Natural killer cell (primary cell): ENCODE measurements around the gene SH3D19. TPM values are rescaled to one million over a fixed set of nuclear protein-coding genes. Genes with fewer than 3 reads are reported as not detected.

Source experiments
- ATAC-seq, 3 donors: fragments of 150-1000 bp in 2 of 3; fragments of 200-7000 bp in 1 of 3; cut with Tn5 transposase; 1 replicate in 1 of 3; 2 replicates in 2 of 3; pipeline ENCODE4 v1.10.0; 2021; ENCODE audit warnings: mild to moderate bottlenecking in 2 of 3, moderate library complexity in 2 of 3
- DNase-seq, 2 donors: peaks; one replicate each; pipeline versions ENCODE4 v3.0.0 to v3.0.0-alpha.2; 2013 to 2021; ENCODE audit warnings: mixed read lengths in 1 of 2
- H3K27ac ChIP-seq: one replicate; pipeline ENCODE4 v1.5.1; 2013; ENCODE audit warnings: mild to moderate bottlenecking, low read length
- H3K27me3 ChIP-seq: one replicate; pipeline ENCODE4 v1.6.1; 2013; ENCODE audit warnings: low read length; ENCODE audit not compliant: control insufficient read depth, insufficient read depth
- H3K36me3 ChIP-seq: one replicate; pipeline ENCODE4 v1.6.1; 2013; ENCODE audit warnings: low read length; ENCODE audit not compliant: control insufficient read depth, insufficient read depth
- H3K4me1 ChIP-seq: one replicate; pipeline ENCODE4 v1.6.1; 2013; ENCODE audit warnings: low read length; ENCODE audit not compliant: control insufficient read depth, insufficient read depth
- H3K4me3 ChIP-seq: one replicate; pipeline ENCODE4 v1.5.1; 2013; ENCODE audit warnings: low read length
- H3K9me3 ChIP-seq: one replicate; pipeline ENCODE4 v1.6.1; 2013; ENCODE audit warnings: low read length; ENCODE audit not compliant: control insufficient read depth, insufficient read depth
- H3K27ac Mint-ChIP-seq, 2 donors: one replicate each; pipeline ENCODE4 v1.8.0; 2022; ENCODE audit warnings: mild to moderate bottlenecking in 2 of 2, mixed read lengths in 2 of 2, moderate library complexity in 1 of 2
- H3K27me3 Mint-ChIP-seq, 2 donors: one replicate each; pipeline ENCODE4 v1.8.0; 2022; ENCODE audit warnings: low read depth in 2 of 2, mixed read lengths in 2 of 2
- H3K36me3 Mint-ChIP-seq: one replicate; pipeline ENCODE4 v1.8.0; 2022; ENCODE audit warnings: mixed read lengths
- H3K4me1 Mint-ChIP-seq, 2 donors: one replicate each; pipeline ENCODE4 v1.8.0; 2022; ENCODE audit warnings: mixed read lengths in 2 of 2
- H3K4me3 Mint-ChIP-seq: one replicate; pipeline ENCODE4 v1.8.0; 2022; ENCODE audit warnings: mild to moderate bottlenecking, moderate library complexity, mixed read lengths
- H3K9me3 Mint-ChIP-seq, 2 donors: one replicate each; pipeline ENCODE4 v1.8.0; 2022; ENCODE audit warnings: mixed read lengths in 2 of 2
- WGBS: methylation state at CpG from one replicate; pipeline ENCODE4 v1.1.7; 2013; ENCODE audit warnings: missing lambda C conversion rate; ENCODE audit not compliant: insufficient coverage; 5-methylcytosine and 5-hydroxymethylcytosine counted together
- intact Hi-C: fragments of 100-400 bp; cut with micrococcal nuclease; formaldehyde crosslinking; loops from one replicate; pipeline ENCODE4 v1.14.2; 2022
- total RNA-seq, 4 donors: library from RNA; stranded (reverse); fragments of 120-200 nt in 1 of 4; gene quantifications; one replicate each; pipeline versions ENCODE4 v1.2.3 to v1.2.4, GENCODE V29; 2013 to 2022
- TF ChIP-seq, protein P1 (sequence below): fragments of 200-600 bp; IDR thresholded peaks from one replicate; pipeline ENCODE4 v1.8.0; 2022; ENCODE audit warnings: antibody characterized with exemption

The SH3D19 gene
- total RNA-seq, 3 donors from 2014 or later (not counting 1 experiment from before 2014, with no cell fraction given), result 0.13 TPM; not detected in 2

DNA sequence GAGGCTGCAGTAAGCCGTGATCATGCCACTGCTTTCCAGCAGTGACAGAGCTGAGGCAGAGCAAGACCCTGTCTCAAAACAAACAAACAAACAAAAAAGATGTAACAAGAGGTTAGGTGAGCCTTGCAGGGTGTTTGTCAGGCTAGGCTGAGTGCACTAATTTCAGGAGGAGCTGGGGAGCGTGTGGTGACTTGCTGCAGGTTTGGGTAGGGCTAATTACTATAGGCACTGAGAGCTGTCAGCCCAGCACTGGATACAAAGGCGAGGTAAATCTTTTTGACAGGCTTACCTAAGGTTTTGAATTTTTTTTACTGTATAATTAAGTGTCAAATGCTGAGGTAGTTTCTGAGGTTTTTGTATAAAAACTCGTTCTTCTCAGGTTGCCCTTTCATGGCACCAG, 29.8 kb upstream of the SH3D19 start:
- Histone ChIP-seq H3K9me3 (no peaks in the 10 kb centered on the region), H3K27me3 (no peaks in the 10 kb centered on the region), H3K36me3 (no peaks in the 10 kb centered on the region), H3K27ac (no peak overlapping the region), H3K4me1 (no peaks in the 10 kb centered on the region), H3K4me3 (no peak overlapping the region)
- DNase-seq, result no peak
- Mint-ChIP-seq H3K27me3 (peaks cover 4 to 14% of the 10 kb centered on the region in 2 donors), H3K36me3 (no peaks in the 10 kb centered on the region), H3K4me1 (no peaks in the 10 kb centered on the region), H3K27ac (no peak overlapping the region), H3K4me3 (no peak overlapping the region), H3K9me3 (no peaks in the 10 kb centered on the region)
- no peak for ATAC-seq
- intact Hi-C loops, result no loop called here
- TF ChIP-seq, protein P1, sequence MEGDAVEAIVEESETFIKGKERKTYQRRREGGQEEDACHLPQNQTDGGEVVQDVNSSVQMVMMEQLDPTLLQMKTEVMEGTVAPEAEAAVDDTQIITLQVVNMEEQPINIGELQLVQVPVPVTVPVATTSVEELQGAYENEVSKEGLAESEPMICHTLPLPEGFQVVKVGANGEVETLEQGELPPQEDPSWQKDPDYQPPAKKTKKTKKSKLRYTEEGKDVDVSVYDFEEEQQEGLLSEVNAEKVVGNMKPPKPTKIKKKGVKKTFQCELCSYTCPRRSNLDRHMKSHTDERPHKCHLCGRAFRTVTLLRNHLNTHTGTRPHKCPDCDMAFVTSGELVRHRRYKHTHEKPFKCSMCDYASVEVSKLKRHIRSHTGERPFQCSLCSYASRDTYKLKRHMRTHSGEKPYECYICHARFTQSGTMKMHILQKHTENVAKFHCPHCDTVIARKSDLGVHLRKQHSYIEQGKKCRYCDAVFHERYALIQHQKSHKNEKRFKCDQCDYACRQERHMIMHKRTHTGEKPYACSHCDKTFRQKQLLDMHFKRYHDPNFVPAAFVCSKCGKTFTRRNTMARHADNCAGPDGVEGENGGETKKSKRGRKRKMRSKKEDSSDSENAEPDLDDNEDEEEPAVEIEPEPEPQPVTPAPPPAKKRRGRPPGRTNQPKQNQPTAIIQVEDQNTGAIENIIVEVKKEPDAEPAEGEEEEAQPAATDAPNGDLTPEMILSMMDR, result no peak
- 86% methylated on average over 4 of the region's 4 CpGs for WGBS

DNA sequence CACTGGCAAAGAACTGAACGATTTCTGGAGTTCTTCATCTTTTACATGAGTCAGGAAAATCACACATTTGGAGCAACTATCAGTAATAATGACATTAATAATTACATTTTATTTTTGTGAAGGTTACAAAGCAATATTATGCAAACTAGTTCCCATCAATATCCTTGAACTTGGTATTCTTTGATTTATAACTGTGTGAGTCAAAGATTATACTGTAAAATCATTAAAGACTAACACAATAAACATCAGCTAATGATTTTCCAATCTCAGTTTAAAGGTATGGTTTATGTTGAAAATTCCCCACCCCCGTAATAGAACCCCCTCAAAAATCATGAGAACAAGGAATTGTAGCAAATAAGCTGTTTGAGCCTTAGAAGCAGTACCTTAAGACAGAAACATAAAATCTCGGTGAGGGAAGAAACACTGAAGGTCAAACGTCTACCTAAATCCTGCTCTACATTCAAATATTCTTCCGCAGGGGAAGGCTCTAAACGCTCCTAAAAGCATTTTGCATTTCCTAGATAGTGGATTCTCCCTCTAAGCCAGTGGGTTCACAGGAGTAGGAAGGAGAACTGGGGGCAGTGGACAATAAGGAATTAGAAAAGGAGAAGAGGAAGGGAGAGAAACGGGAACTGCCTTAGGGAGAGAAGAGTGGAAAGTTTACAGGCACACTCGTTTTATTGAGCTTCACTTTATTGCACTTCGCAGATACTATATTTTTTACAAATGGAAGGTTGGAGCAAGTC, 22.3 kb upstream of the SH3D19 start:
- ATAC-seq, result no peak

DNA sequence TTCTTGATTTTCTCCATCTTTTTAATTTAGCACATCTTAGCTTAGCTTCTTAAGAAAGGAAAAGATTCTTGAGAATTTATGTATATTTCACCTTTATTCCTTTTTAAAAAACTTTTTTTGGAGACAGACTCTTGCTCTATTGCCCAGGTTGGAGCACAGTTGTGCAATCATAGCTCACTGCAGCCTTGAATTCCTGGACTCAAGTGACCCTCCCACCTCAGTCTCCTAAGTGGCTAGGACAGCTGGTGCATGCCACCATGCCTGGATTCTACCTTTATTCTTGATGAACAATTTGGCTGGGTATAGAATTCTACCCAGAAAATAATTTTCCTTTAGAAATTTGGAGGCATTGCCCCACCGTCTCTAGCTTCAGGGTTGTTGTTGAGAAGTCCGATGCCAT, 19.5 kb upstream of the SH3D19 start:
- intact Hi-C loops, result no loop called here

More for the DNA sequence above, 22.3 kb upstream of the SH3D19 start:
- Mint-ChIP-seq H3K4me1 (no peaks in the 10 kb centered on the region), H3K27me3 (peaks cover 0 to 2% of the 10 kb centered on the region in 2 donors), H3K9me3 (peaks cover 0 to 2% of the 10 kb centered on the region in 2 donors), H3K36me3 (no peaks in the 10 kb centered on the region), H3K4me3 (no peak overlapping the region), H3K27ac (no peak overlapping the region)
- no peaks in the 10 kb centered on the region for H3K9me3 ChIP-seq
- TF ChIP-seq, protein P1, result no peak
- DNase-seq, result no peak
- no peak overlapping the region for H3K27ac ChIP-seq
- H3K27me3 ChIP-seq, result no peaks in the 10 kb centered on the region
- no peaks in the 10 kb centered on the region for H3K36me3 ChIP-seq
- intact Hi-C loops, result no loop called here
- 79% methylated on average over 9 of the region's 9 CpGs for WGBS
- no peaks in the 10 kb centered on the region for H3K4me1 ChIP-seq
- no peak overlapping the region for H3K4me3 ChIP-seq

More for the DNA sequence above, 19.5 kb upstream of the SH3D19 start:
- no peak overlapping the region for H3K4me3 Mint-ChIP-seq
- ATAC-seq (no peak), DNase-seq (no peak)
- Histone ChIP-seq H3K4me1 (no peaks in the 10 kb centered on the region), H3K27me3 (no peaks in the 10 kb centered on the region), H3K27ac (no peak overlapping the region), H3K36me3 (no peaks in the 10 kb centered on the region), H3K4me3 (no peak overlapping the region), H3K9me3 (no peaks in the 10 kb centered on the region)
- H3K27me3 Mint-ChIP-seq, result peaks cover 0 to 2% of the 10 kb centered on the region in 2 donors
- H3K36me3 Mint-ChIP-seq, result no peaks in the 10 kb centered on the region
- peaks cover 0 to 2% of the 10 kb centered on the region in 2 donors for H3K9me3 Mint-ChIP-seq
- no peaks in the 10 kb centered on the region for H3K4me1 Mint-ChIP-seq
- TF ChIP-seq, protein P1, result no peak
- H3K27ac Mint-ChIP-seq, result no peak overlapping the region
- WGBS, result 97% methylated on average over 2 of the region's 2 CpGs
